HG03342 (cell line): ENCODE data around the gene ACOT13.
"Not testable (repeated sequence)": the region's sequence is repeated elsewhere in the genome, so short reads cannot be mapped to it uniquely, and the experiment has no call there.

Experiments
- ATAC-seq: cut with Tn5 transposase; IDR thresholded peaks from one replicate; pipeline ENCODE4 v1.9.1; 2021; ENCODE audit warnings: mild to moderate bottlenecking, moderate library complexity; ENCODE audit not compliant: unreplicated experiment

ACOT13 gene

DNA sequence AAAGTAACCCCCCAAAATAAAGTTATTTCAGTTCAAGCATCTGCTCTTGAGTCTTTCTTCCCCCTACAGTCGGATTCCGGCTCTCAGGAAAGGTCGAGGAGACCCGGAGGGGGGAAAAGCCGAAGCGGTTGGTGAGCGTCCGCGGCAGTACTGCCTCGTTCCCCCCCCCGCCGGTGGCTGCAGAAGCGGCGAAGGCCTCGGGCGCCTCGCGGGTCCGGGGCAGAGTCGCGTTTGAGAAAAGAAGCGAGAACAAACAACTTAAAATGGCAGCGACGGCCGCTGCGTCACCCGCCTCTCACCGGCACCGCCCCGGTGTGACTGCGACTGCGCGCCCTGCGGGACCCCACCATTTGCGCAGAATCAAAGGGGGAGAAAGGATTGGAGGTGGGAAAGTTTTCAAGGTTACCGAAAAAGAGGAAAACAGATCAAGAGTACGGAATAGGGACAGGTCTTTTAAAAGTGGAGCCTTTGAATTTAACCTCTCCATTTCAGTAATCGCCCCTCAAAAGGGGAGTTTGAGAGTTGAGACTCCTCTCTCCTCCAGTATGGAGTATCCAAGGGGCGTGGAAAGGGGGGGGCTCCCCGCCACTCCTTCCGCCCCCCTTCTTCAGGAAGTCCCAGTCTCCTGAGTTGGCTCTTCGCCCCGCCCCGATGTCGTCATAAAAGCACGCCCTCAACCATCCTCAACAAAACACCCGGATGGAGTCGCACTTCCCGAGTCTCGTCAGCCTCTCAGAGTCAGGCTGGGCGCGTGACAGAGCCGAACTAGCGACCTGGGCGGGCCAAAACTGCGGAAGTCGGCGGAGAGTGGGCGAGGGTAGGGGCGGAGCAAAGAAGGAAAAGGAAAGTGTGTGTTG is 54.0 kb downstream of the ACOT13 start:
- peak; percentile 83 for ATAC-seq

DNA sequence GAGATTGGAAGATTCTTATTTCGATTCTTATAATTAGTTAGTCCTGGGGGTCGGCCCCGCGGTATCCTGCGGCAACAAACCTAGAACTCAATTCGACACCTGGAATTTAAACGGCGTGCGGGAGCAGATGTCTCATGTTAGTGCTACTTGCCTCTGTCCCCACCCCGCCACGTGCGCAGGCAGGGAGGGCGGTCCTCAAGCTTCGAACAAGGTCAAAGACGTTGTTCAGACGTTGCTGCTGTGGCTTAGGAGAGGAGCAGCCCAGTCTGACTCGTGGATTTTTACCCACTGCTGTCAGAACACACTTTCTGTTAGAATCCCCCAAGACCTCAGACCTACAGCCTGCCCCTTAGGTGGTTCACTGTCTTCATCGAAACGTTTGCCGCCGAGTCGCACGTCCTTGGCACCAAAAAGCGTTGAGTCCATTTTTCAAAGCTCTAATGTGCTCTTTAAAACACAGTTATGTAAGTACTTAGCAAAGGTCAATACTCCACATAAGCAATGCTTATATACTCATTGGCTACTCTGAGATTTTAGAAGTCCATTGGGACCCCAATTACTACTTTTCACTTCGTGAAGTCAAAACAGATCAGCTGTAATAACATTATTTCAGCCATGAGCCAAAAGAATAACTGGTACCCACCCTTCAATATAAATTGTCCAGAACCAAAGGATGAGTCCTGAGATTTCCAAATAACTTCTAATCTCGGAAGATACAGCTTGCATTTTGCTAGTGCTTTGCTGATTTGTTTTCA is 54.8 kb downstream of the ACOT13 start:
- peak; percentile 43 for ATAC-seq

DNA sequence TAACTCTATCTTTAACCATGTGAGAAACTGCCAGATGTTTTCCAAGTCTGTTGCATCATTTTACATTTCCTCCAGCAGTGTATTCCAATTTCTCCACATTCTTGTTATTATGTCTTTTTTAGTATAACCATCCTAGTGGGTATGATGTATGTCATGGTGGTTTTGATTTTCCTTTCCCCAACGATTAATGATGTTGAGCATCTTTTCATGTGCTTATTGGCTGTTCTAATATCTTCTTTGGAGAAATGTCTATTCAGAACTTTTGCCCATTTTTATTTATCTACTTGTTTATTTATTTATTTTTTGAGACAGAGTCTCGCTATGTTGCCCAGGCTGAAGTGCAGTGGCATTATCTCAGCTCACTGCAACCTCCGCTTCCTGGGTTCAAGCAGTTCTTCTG is 56.4 kb downstream of the ACOT13 start:
- ATAC-seq: no peak

DNA sequence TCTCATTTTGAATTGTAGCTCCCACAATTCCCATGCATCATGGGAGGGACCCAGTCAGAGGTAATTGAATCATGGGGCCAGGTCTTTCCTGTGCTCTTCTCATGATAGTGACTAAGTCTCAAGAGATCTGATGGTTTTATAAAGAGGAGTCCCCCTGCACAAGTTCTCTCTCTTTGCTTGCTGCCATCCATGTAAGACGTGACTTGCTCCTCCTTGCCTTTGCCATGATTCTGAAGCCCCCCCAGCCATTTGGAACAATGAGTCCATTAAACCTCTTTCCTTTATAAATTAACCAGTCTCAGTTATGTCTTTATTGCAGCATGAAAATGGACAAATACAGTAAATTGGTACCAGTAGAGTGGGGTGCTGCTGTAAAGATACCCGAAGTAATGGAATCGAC is 63.8 kb downstream of the ACOT13 start:
- ATAC-seq: not testable (repeated sequence)

DNA sequence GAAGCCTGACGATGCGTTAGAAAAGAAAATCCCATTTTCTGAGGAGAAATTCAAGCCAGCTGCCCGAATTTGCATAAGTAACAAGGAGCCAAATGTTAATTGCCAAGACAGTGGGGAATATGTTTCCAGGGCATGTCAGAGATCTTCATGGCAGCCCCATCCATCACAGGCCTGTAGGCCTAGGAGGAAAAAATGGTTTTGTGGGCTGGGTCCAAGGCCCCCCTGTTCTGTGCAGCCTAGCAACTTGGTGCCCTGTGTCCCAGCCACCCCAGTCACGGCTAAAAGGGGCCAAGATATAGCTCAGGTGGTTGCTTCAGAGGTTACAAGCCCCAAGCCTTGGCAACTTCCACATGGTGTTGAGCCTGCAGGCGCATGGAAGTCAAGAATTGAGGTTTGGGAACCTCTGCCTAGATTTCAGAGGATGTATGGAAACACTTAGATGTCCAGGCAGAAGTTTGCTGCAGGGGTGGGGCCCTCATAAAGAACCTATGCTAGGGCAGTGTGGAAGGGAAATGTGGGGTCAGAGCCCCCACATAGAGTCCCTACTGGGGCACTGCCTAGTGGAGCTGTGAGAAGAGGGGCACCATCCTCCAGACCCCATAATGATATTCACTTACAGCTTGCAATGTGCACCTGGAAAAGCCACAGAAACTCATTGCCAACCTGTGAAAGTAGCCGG is 64.7 kb downstream of the ACOT13 start:
- ATAC-seq: not testable (repeated sequence)

GRCh38 chr6:24734166-24734565 is 67.3 kb downstream of the ACOT13 start:
- no peak for ATAC-seq

DNA sequence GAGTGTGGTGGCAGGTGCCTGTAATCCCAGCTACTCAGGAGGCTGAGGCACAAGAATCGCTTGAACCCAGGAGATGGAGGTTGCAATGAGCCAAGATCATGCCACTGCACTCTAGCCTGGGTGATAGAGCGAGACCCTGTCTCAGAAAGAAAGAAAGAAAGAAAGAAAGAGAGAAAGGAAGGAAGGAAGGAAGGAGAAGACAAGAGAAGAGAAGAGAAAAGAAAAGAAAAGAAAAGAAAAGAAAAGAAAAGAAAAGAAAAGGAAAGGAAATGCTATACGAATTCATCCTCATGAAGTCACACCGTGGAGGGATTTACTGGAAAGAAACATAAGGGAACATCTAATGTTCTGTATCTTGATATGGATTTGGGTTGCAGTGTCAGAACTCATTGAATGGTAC is 67.8 kb downstream of the ACOT13 start:
- not testable (repeated sequence) for ATAC-seq

DNA sequence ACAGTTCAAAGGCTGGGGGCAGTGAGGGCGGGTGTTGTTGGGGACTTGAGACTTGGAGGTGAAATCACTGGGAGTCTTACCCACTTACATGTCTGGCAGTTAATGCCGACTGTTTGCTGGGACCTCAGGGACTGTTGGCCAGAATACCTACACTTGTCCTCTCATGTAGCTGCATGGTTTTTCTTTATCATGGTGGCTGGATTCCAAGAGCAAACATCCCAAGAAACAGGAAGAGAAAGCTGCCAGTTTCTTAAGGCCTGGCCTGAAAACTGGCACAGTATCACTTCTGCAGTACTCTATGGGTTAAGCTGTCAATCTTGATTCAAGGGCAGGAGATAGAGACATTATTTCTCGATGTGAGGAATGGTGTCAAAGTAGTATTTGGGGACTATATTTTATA is 71.9 kb downstream of the ACOT13 start:
- no peak for ATAC-seq

DNA sequence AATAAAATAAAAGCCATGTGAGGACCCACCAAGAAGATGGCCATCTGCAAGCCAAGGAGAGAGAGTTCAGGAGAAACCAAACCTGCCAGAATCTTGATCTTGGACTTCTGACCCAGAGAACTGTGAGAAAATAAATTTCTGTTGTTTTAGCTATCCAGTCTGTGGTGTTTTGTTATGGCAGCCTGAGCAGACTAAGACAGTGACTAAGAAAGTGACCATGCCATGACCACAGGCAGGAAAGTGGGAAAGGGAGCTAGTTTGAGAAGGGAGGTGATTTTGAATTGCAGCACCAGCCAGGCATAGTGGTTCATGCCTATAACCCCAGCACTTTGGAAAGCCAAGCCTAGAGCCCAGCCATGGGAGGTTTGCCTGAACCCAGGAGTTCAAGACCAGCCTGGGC is 74.0 kb downstream of the ACOT13 start:
- no peak for ATAC-seq

DNA sequence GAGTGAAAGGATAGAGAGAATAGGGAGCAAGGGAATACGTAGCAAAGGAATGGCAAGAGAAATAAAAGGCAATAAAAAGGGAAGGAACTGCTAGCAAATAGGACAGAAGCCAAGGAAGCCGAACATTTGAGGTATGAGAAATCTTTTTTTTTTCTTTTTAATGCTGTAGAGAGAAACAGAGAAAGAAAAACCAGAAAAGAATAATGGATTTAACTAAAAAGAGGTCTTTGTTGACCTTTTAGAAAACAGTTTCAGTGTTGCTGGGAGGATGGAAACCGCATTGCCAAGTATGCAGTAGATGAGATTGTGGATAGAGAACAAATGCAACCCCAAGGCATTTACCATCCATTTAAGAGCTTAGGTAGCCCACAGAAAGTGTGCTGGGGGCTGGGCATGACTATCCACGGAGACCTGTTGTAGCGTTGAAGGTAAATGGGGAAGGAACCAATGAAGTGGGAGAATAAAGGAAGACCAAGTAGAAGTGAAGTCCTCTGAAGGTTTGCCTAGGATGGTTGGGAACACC is 75.4 kb downstream of the ACOT13 start:
- ATAC-seq: no peak

- peak; percentile 88 for ATAC-seq
These were observed 76.5 kb downstream of the ACOT13 start for GRCh38 chr6:24743265-24743943.

DNA sequence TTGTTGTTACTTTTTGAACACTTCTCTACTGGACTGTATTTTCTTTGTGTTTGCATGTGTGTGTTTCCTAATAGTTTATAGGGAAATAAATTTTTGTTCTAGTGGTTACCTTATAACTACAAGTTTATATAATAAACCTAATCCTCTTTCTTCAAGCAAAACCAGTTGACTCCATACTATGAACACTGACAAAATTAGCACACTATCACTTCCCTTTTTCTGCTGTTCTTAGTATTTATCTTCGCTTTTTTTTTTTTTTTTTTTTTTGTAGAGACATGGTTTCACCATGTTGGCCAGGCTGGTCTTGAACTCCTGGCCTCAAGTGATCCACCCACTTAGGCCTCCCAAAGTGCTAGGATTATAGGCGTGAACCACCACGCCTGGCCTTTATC is 77.1 kb downstream of the ACOT13 start:
- ATAC-seq: no peak

- no peak for ATAC-seq
These were observed 78.0 kb downstream of the ACOT13 start for GRCh38 chr6:24744911-24745310.

DNA sequence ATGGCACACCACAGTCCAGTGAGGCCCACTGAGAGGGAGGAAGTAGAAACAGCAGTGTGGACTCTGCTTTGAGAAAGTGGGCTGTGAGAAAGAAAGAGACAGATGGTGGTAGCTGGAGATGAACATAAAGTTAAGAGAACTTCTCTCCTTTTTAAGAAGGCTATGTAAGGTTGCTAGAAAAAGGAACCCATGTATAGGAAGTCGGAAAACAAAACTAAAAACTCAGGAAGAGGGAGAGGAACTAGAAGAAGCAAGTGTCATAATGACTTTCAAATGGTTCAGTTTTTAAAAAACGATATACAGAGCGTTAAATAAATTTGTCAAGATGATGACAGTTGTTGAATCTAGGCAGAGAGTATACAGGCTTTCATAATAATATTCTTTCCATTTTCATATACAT is 82.4 kb downstream of the ACOT13 start:
- ATAC-seq: no peak

DNA sequence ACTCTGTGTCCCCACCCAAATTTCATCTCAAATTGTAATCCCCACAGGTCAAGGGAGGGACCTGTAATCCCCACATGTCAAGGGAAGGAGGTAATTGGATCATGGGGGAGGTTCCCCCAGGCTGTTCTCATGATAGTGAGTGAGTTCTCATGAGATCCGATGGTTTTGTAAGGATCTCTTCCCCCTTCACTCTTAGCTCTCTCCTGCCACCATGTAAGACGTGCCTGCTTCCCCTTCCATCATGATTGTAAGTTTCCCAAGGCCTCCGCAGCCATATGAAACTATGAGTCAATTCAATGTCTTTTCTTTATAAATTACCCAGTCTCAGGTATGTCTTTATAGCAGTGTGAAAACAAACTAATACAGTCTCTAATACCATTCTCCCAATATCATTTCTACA is 84.0 kb downstream of the ACOT13 start:
- not testable (repeated sequence) for ATAC-seq

GRCh38 chr6:24752503-24752902 is 85.6 kb downstream of the ACOT13 start:
- ATAC-seq: no peak

- no peak for ATAC-seq
These were observed 86.1 kb downstream of the ACOT13 start for GRCh38 chr6:24752917-24753492.

DNA sequence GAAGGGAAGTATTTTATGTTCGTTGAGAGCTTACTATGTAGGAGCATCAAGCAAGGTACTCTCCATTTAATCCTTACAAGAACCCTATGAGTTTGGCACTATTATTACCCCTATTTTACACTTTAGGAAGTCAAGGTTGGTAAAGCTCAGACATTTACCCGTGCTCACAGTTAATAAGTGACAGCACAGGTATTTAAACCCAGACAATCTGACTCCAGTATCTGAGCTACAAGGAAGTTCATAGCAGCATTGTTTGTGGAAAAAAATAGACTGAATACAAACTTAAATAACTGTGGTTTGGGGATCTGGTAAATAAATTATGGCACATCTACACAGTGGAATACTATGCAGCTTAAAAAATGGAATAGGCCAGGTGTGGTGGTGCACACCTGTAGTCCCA is 86.7 kb downstream of the ACOT13 start:
- ATAC-seq: no peak

- not testable (repeated sequence) for ATAC-seq
These were observed 87.5 kb downstream of the ACOT13 start for GRCh38 chr6:24754378-24754777.
